Psoas muscle (tissue), 8 donors: Measurements from ENCODE around the gene SRGAP3. TPM values are rescaled to one million over a fixed set of nuclear protein-coding genes. Genes with fewer than 3 reads are reported as not detected.

ENCODE experiments used
- ATAC-seq, 4 donors: fragments of 200-7000 bp; cut with Tn5 transposase; one replicate each; pipeline ENCODE4 v1.9.1; 2020; ENCODE audit warnings: moderate library complexity in 3 of 4, mild to moderate bottlenecking in 2 of 4
- DNase-seq, 2 donors: peaks; one replicate each; pipeline ENCODE4 v3.0.0-alpha.2; 2020
- H3K27ac ChIP-seq: fragments of 200-600 bp; one replicate; pipeline ENCODE4 v1.8.0; 2022
- H3K27me3 ChIP-seq, 3 donors: fragments of 200-600 bp in 1 of 3; one replicate each; pipeline versions ENCODE4 v1.6.1 to v1.8.0; 2013 to 2022; ENCODE audit warnings: low read length in 2 of 3, mild to moderate bottlenecking in 2 of 3, moderate library complexity in 1 of 3; ENCODE audit not compliant: insufficient read depth in 3 of 3
- H3K36me3 ChIP-seq, 2 donors: fragments of 200-600 bp in 1 of 2; one replicate each; pipeline versions ENCODE4 v1.6.1 to v1.8.0; 2013 to 2022; ENCODE audit warnings: low read depth in 1 of 2, mild to moderate bottlenecking in 1 of 2, moderate library complexity in 1 of 2; ENCODE audit not compliant: insufficient read depth in 1 of 2
- H3K4me1 ChIP-seq: fragments of 200-600 bp; one replicate; pipeline ENCODE4 v1.8.0; 2022
- H3K4me3 ChIP-seq: fragments of 200-600 bp; one replicate; pipeline ENCODE4 v1.8.0; 2022; ENCODE audit warnings: mild to moderate bottlenecking
- H3K9me3 ChIP-seq: fragments of 200-600 bp; one replicate; pipeline ENCODE4 v1.8.0; 2022
- CTCF ChIP-seq: fragments of 200-600 bp; IDR thresholded peaks from one replicate; pipeline ENCODE4 v1.8.0; 2022; ENCODE audit warnings: antibody characterized with exemption
- WGBS, 3 donors: extraction: QIAGEN DNeasy Blood & Tissue Kit; methylation state at CpG; one replicate each; pipeline versions ENCODE4 v1.1.6 to v1.1.7; 2013; 5-methylcytosine and 5-hydroxymethylcytosine counted together
- intact Hi-C, 2 donors: fragments of 100-400 bp; cut with DNase I; formaldehyde crosslinking; loops; one replicate each; pipeline versions ENCODE4 v1.11.0 to v1.14.2; 2022
- polyA plus RNA-seq, 3 donors: library from polyadenylated mRNA; stranded (reverse); fragments of 200-250 nt; gene quantifications; one replicate each; pipeline ENCODE4 v1.2.3, GENCODE V29; 2013
- total RNA-seq, 4 donors: library from RNA; stranded (reverse); fragmentation: NEBNext Ultra II Directional in 2 of 4; extraction: Animal tissue kit (Norgen Biotek cat#: 25700) in 2 of 4; gene quantifications; one replicate each; pipeline versions ENCODE4 v1.2.1 to v1.2.4, GENCODE V29; 2021 to 2023
- donor health status: healthy with polysubstance abuse.
- donor health status: DM: no; HTN: no; CAD: no; lungs with moderate emphysema.
- donor health status: Bipolar disorder and iron deficiency.
- donor health status: healthy.
- donor health status: DM: yes; HTN: yes; CAD: no.
- donor health status: DM: no; HTN: no; CAD: no.
- donor health status: DM: no; HTN: no; CAD: no.
- donor health status: DM: yes; HTN: yes; CAD: no.

Gene SRGAP3
- total and polyA plus RNA-seq, 7 donors: 0.77 to 7.6 (median 1.9) TPM

DNA sequence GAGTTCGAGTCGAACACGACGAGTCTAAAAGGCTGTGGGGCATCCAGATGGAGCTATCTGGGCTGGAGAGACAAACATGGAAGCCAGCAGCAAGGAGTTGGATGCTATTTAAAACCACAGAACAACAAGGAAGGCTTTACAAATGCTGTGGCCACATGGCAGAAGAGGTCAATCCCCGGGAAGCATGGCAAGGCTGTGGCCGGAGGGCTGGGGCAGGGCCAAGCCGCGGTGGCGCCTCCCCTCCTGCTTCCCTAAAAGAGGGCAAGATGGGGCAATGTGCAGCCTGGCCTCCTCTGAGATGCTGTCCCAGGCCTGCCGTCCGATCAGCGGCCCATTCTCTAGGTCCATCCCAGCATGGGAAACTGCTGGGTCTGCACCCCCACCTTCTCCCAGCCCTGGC lies 139.1 kb downstream of the SRGAP3 start:
- no peak for TF ChIP-seq CTCF
- H3K36me3 ChIP-seq: no peaks in the 10 kb centered on the region
- H3K4me1 ChIP-seq: peaks cover 5% of the 10 kb centered on the region
- ATAC-seq (no peak), DNase-seq (no peak)
- H3K27ac ChIP-seq: no peak overlapping the region
- H3K27me3 ChIP-seq: no peaks in the 10 kb centered on the region
- intact Hi-C loops: no loop called here
- WGBS, 3 donors: 88 to 91% (median 89%) methylated on average over 12 of the region's 12 CpGs
- no peaks in the 10 kb centered on the region for H3K9me3 ChIP-seq
- H3K4me3 ChIP-seq: no peak overlapping the region

DNA sequence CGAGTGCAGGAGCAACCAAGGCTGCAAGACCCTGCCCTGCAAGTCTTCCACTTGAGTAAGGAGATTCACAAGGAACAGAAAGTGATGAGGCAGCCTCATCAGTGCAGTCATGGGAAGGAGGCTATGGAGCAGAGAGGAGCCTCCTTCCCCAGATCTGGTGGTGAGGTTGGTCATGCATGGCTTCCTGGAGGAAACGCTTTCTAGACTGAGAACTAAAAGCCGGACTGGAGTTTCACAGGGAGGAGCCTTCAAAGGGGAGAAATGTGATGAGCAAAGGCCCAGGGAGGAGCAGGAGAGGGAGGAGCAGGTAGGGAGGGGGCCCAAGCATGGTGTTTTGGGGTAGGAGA lies 139.9 kb downstream of the SRGAP3 start:
- no peak for DNase-seq
- Histone ChIP-seq H3K4me3 (no peak overlapping the region), H3K9me3 (no peaks in the 10 kb centered on the region), H3K27ac (no peak overlapping the region), H3K36me3 (peaks cover 0 to 1% of the 10 kb centered on the region in 2 donors), H3K27me3 (no peaks in the 10 kb centered on the region), H3K4me1 (peaks cover 5% of the 10 kb centered on the region)
- no peak for ATAC-seq
- intact Hi-C loops: no loop called here
- TF ChIP-seq CTCF: no peak
- 78 to 87% (median 80%) methylated on average over 3 of the region's 3 CpGs for WGBS, 3 donors

GRCh38 chr3:9108876-9109567 lies 140.4 kb downstream of the SRGAP3 start:
- Histone ChIP-seq H3K36me3 (peaks cover 0 to 7% of the 10 kb centered on the region in 2 donors), H3K27ac (no peak overlapping the region), H3K27me3 (no peaks in the 10 kb centered on the region), H3K4me1 (peaks cover 5% of the 10 kb centered on the region), H3K9me3 (no peaks in the 10 kb centered on the region), H3K4me3 (no peak overlapping the region)
- DNase-seq (no peak), ATAC-seq (no peak)
- TF ChIP-seq CTCF: no peak
- 83 to 88% (median 87%) methylated on average over 8 of the region's 8 CpGs for WGBS, 3 donors
- intact Hi-C loops: no loop called here

GRCh38 chr3:9107738-9108137 lies 141.7 kb downstream of the SRGAP3 start:
- Histone ChIP-seq H3K4me1 (peaks cover 5% of the 10 kb centered on the region), H3K27me3 (no peaks in the 10 kb centered on the region), H3K36me3 (peaks cover 0 to 11% of the 10 kb centered on the region in 2 donors), H3K9me3 (no peaks in the 10 kb centered on the region), H3K4me3 (no peak overlapping the region), H3K27ac (no peak overlapping the region)
- TF ChIP-seq CTCF: no peak
- 89 to 92% (median 92%) methylated on average over 1 of the region's 1 CpG for WGBS, 3 donors
- no peak for DNase-seq
- intact Hi-C loops: no loop called here
- no peak for ATAC-seq

GRCh38 chr3:9105421-9105820 lies 144.0 kb downstream of the SRGAP3 start:
- no peak for DNase-seq
- Histone ChIP-seq H3K4me3 (no peak overlapping the region), H3K27ac (no peak overlapping the region), H3K27me3 (no peaks in the 10 kb centered on the region), H3K9me3 (no peaks in the 10 kb centered on the region), H3K36me3 (peaks cover 0 to 11% of the 10 kb centered on the region in 2 donors), H3K4me1 (no peaks in the 10 kb centered on the region)
- ATAC-seq: no peak
- WGBS, 3 donors: 69 to 79% (median 75%) methylated on average over 1 of the region's 1 CpG
- no peak for TF ChIP-seq CTCF
- intact Hi-C loops: no loop called here
